Suppressor macrophage treated with lipopolysaccharide for 1 hour (primary cell): Measurements from ENCODE around the gene RALGAPB.

Experiments
- DNase-seq, 3 donors: peaks; one replicate each; pipeline ENCODE4 v3.0.0-alpha.2; 2020 to 2022

RALGAPB gene

GRCh38 chr20:38617830-38618196, 145.2 kb downstream of the RALGAPB start:
- DNase-seq: no peak

DNA sequence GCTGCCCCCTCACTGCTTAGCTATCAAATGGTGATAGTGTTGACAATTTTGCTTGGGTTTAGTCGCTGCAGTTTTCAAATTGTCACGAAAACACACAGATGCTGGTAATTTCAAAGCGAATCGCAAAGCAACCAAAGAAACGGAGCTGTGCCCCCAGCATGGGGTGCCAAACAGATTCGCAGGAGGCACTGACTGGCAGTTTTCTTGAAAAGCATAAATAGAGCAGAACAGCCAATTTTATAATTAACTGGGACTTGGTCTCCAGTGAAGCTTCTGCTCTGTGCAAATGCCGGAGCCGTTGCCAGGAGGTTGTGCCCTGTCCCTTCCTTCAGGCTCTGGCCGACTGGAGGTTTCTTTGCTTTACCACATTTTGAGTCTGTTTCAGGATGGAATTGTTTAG, 147.8 kb downstream of the RALGAPB start:
- no peak for DNase-seq

GRCh38 chr20:38623061-38623460, 150.4 kb downstream of the RALGAPB start:
- no peak for DNase-seq

DNA sequence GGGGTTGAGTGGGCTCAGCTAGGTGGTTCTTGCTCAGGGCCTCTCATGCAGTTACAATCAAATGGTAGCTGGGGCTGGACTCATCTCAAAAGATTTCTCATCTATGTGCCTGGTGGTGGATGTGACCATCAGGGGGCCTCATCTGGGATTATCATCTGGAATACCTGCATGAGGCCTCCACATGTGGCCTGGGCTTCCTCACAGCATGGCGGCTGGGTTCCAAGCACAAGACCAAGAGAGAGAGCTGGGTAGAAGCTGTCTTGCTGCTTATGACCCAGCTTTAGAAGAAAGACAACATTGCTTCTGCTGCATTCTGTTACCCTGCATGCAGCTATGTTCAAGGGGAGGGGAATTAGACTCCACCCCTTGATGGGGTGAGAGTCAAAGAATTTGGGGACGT, 151.4 kb downstream of the RALGAPB start:
- no peak for DNase-seq

DNA sequence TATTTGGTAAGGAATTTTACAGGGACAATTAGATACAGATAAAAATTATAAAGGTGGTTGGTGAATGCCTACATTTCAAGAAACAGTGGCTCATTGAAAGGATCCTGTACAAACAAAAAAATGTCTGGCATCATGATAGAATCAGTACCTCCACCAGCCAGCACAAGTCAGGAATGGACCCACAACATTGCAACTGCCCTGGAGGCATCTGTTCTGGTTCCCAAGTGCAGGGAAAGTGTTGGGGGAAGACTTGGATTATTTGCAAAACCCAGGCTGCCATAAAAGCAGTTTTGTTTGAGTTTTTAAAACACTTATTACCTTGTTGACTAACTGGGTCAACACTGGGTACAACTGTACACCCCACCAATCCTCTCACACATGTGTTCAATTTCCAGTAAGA, 153.3 kb downstream of the RALGAPB start:
- no peak for DNase-seq

DNA sequence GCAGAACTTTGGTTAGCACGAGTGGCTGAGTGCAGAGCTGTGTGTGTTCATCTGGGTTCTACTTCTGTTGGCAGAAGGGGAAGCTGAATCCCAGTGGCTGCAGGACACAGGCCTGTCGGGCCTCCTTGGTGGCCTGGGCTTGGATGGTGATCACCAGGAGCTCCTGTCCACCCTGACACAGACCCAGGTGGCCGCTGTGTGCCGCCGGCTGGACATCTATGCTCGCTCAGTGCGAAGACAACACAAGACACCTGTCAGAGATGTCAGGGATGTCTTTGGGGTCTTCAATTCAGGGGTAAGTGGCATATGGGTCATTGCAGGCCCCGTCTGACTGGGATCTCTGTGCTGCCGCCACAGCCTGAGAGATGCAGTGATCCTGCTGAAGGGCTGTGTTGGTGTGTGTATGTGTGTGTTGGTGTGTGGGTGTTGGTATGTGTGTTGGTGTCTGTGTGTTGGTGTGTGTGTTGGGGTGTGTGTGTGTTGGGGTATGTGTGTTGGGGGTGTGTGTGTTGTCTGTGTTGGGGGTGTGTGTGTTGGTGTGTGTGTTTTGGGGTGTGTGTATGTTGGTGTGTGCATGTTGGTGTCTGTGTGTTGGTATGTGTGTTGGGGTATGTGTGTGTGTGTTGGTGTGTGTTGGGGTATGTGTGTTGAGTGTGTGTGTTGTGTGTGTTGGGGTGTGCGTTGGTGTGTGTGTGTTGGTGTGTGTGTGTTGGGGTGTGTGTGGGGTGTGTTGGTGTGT, 154.4 kb downstream of the RALGAPB start:
- no peak for DNase-seq
